ENCODE measurements around the gene CASP8. TPM values are rescaled to one million over a fixed set of nuclear protein-coding genes. Genes with fewer than 3 reads are reported as not detected.

CASP8 gene
- total and polyA plus RNA-seq, 2 of the 13 experiments (the other 11 are each of a cell fraction or from before 2014, with no cell fraction given), result 25.0 to 52.8 TPM

DNA sequence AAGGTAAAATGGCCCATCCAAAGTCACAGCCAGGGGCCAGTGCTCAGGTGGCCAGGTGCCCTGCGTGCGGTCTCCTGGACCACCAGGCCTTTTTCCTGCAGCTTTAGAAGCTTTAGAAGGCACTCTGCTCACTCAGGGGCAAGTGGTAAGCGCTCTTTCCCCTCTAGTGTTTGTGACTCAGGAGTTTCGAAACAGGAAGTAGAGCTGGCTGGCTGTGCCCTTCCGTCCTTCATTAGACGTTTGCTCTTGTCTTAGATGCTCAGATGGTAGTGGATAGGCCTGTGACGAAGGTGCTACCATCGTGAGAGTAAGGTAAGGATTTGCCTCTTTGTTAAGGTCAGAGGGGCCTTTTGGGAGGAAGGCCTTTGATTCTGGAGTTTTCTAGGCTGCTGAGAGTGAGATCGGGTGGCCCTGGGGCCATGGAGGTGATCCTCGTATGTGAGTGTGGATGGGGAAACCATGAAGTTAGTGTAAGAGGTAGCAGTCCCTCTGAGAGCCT is at the start of gene CASP8 (continued):
- TF ChIP-seq ZNF687 (CRISPR knock-in tag; IDR thresholded peaks at IDR 0.05) (peak; percentile 78), ZNF431 (CRISPR knock-in tag; IDR thresholded peaks at IDR 0.05; ENCODE audit: borderline replicate concordance, low read depth) (no peak), PRPF4 (IDR thresholded peaks at IDR 0.05; ENCODE audit: low read depth, low read length, poor library complexity, severe bottlenecking) (peak; percentile 20), ZNF619 (CRISPR knock-in tag; IDR thresholded peaks at IDR 0.05) (no peak), POLR2G (IDR thresholded peaks at IDR 0.05; ENCODE audit: low read depth, low read length) (peak; percentile 37; the same call in 1 of the 2 replicates), ZNF879 (CRISPR knock-in tag; IDR thresholded peaks at IDR 0.05) (no peak), CEBPB (IDR thresholded peaks at IDR 0.05; ENCODE audit: borderline replicate concordance, low read depth, low read length) (peak; percentile 77; the same call in 1 of the 2 replicates), ZNF891 (CRISPR knock-in tag; IDR thresholded peaks at IDR 0.05) (0 out of 2 replicates have a peak, but pooled peaks have one; percentile 41), GTF3A (CRISPR knock-in tag; conservative IDR thresholded peaks at IDR 0.05) (no peak), ZNF235 (CRISPR knock-in tag; IDR thresholded peaks at IDR 0.05; ENCODE audit: borderline replicate concordance) (no peak), NFATC3 (CRISPR knock-in tag; IDR thresholded peaks at IDR 0.05) (0 out of 2 replicates have a peak, but pooled peaks have one; percentile 39), KLF15 (CRISPR knock-in tag; IDR thresholded peaks at IDR 0.05; ENCODE audit: borderline replicate concordance) (no peak), ZNF605 (CRISPR knock-in tag; IDR thresholded peaks at IDR 0.05) (no peak), ZFP91 (CRISPR knock-in tag; IDR thresholded peaks at IDR 0.05; ENCODE audit: borderline replicate concordance) (peak; percentile 31; the same call in 1 of the 2 replicates), ZNF317 (CRISPR knock-in tag; IDR thresholded peaks at IDR 0.05) (peak; percentile 48; the same call in 1 of the 2 replicates), KDM4B (CRISPR knock-in tag; IDR thresholded peaks at IDR 0.05) (no peak), ATF7 (IDR thresholded peaks at IDR 0.05) (no peak), ATF7 (CRISPR knock-in tag; IDR thresholded peaks at IDR 0.05) (no peak)
- TF ChIP-seq, protein P1, sequence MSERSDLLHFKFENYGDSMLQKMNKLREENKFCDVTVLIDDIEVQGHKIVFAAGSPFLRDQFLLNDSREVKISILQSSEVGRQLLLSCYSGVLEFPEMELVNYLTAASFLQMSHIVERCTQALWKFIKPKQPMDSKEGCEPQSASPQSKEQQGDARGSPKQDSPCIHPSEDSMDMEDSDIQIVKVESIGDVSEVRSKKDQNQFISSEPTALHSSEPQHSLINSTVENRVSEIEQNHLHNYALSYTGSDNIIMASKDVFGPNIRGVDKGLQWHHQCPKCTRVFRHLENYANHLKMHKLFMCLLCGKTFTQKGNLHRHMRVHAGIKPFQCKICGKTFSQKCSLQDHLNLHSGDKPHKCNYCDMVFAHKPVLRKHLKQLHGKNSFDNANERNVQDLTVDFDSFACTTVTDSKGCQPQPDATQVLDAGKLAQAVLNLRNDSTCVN (CRISPR knock-in tag; IDR thresholded peaks at IDR 0.05; ENCODE audit: borderline replicate concordance), result peak; percentile 73; the same call in 1 of the 2 replicates
- TF ChIP-seq, protein P2, sequence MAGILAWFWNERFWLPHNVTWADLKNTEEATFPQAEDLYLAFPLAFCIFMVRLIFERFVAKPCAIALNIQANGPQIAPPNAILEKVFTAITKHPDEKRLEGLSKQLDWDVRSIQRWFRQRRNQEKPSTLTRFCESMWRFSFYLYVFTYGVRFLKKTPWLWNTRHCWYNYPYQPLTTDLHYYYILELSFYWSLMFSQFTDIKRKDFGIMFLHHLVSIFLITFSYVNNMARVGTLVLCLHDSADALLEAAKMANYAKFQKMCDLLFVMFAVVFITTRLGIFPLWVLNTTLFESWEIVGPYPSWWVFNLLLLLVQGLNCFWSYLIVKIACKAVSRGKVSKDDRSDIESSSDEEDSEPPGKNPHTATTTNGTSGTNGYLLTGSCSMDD (CRISPR knock-in tag; IDR thresholded peaks at IDR 0.05), result no peak
- TF ChIP-seq, protein P3, sequence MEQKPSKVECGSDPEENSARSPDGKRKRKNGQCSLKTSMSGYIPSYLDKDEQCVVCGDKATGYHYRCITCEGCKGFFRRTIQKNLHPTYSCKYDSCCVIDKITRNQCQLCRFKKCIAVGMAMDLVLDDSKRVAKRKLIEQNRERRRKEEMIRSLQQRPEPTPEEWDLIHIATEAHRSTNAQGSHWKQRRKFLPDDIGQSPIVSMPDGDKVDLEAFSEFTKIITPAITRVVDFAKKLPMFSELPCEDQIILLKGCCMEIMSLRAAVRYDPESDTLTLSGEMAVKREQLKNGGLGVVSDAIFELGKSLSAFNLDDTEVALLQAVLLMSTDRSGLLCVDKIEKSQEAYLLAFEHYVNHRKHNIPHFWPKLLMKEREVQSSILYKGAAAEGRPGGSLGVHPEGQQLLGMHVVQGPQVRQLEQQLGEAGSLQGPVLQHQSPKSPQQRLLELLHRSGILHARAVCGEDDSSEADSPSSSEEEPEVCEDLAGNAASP (CRISPR knock-in tag; IDR thresholded peaks at IDR 0.05; ENCODE audit: borderline replicate concordance), result 0 out of 2 replicates have a peak, but pooled peaks have one; percentile 17

Measured in HepG2 (cell line).